DOHH2 (cell line): Measurements from ENCODE around the gene GLT1D1.

ENCODE experiments used
- H3F3A ChIP-seq: fragments of 200-600 bp; sonication (generic), shearing (Covaris generic); 2 replicates; pipeline ENCODE4 v1.6.0; 2016; ENCODE audit warnings: antibody characterized with exemption, mild to moderate bottlenecking; ENCODE audit not compliant: control insufficient read depth, insufficient read depth
- H3K27ac ChIP-seq: fragments of 200-600 bp; sonication (generic); 2 replicates; pipeline ENCODE4 v1.5.1; 2014; ENCODE audit warnings: low read depth, mild to moderate bottlenecking, low read length, moderate library complexity
- H3K27me3 ChIP-seq: fragments of 200-600 bp; sonication (generic); 2 replicates; pipeline ENCODE4 v1.6.1; 2014; ENCODE audit warnings: mild to moderate bottlenecking, low read length, mixed read lengths; ENCODE audit not compliant: control insufficient read depth
- H3K36me3 ChIP-seq: fragments of 200-600 bp; sonication (generic); 2 replicates; pipeline ENCODE4 v1.6.1; 2014; ENCODE audit warnings: mild to moderate bottlenecking, low read length, moderate library complexity, mixed read lengths; ENCODE audit not compliant: control insufficient read depth
- H3K4me1 ChIP-seq: fragments of 200-600 bp; sonication (generic); 2 replicates; pipeline ENCODE4 v1.6.1; 2014; ENCODE audit warnings: mild to moderate bottlenecking, low read length, mixed read lengths; ENCODE audit not compliant: control insufficient read depth
- H3K4me2 ChIP-seq: fragments of 200-600 bp; sonication (generic); 2 replicates; pipeline ENCODE4 v1.6.0; 2014; ENCODE audit warnings: mild to moderate bottlenecking, low read length, moderate library complexity
- H3K4me3 ChIP-seq: fragments of 200-600 bp; sonication (generic); 2 replicates; pipeline ENCODE4 v1.5.1; 2014; ENCODE audit warnings: mild to moderate bottlenecking, low read length, mixed read lengths
- H3K79me2 ChIP-seq: fragments of 200-600 bp; sonication (generic); 2 replicates; pipeline ENCODE4 v1.6.1; 2014; ENCODE audit warnings: mild to moderate bottlenecking, low read length, mixed read lengths; ENCODE audit not compliant: control insufficient read depth
- H3K9me2 ChIP-seq: fragments of 200-600 bp; sonication (generic); replicated peaks from 2 replicates; pipeline ENCODE4 v1.6.1; 2014; ENCODE audit warnings: mild to moderate bottlenecking, low read length, mixed read lengths; ENCODE audit not compliant: control insufficient read depth
- H3K9me3 ChIP-seq: fragments of 200-600 bp; sonication (generic); 2 replicates; pipeline ENCODE4 v1.6.1; 2014; ENCODE audit warnings: antibody characterized with exemption, low read length, mixed read lengths; ENCODE audit not compliant: control insufficient read depth, insufficient read depth
- H4K20me1 ChIP-seq: fragments of 200-600 bp; sonication (generic); 2 replicates; pipeline ENCODE4 v1.6.0; 2014; ENCODE audit warnings: low read depth, mild to moderate bottlenecking, antibody characterized with exemption, low read length, moderate library complexity; ENCODE audit not compliant: control insufficient read depth, insufficient read depth
- EZH2phosphoT487 ChIP-seq: fragments of 200-600 bp; sonication (generic); IDR thresholded peaks from 2 replicates; pipeline ENCODE4 v1.6.1; 2017; ENCODE audit warnings: borderline replicate concordance, mild to moderate bottlenecking, antibody characterized with exemption, low read length, moderate library complexity, mixed read lengths
- TF ChIP-seq, protein P1 (sequence below): fragments of 200-600 bp; sonication (generic); IDR thresholded peaks from one replicate; pipeline ENCODE4 v1.5.1; 2014; ENCODE audit warnings: antibody characterized with exemption, mild to moderate bottlenecking, low read depth, low read length; ENCODE audit not compliant: poor library complexity, severe bottlenecking

The GLT1D1 gene

DNA sequence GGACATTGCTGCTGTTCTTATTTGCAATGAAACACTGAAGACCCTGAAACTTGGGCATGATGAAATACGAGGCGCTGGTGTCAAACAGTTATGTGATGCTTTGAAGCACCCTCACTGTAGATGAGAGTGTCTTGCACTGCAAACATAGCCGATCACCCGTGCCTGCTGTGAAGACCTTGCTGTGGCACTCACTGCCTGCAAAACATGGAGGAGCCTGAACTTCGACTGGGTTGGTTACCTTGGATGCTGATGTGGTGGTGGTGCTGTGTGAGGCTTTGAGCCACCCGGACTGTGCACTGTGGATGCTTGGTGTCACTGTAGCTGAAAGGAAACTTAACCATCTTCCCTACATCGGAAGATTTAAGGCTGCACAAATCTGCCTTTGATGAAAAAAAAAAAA, 162.9 kb downstream of the GLT1D1 start:
- Histone ChIP-seq H3K36me3 (no peaks in the 10 kb centered on the region), H3K9me3 (no peaks in the 10 kb centered on the region), H3K9me2 (no peaks in the 10 kb centered on the region), H3K27ac (no peak overlapping the region), H3K27me3 (no peaks in the 10 kb centered on the region), H3K4me1 (no peaks in the 10 kb centered on the region), H4K20me1 (no peaks in the 10 kb centered on the region), H3K4me2 (no peak overlapping the region), H3F3A (no peaks in the 10 kb centered on the region), H3K79me2 (no peaks in the 10 kb centered on the region), H3K4me3 (no peak overlapping the region)
- TF ChIP-seq EZH2phosphoT487: no peak
- TF ChIP-seq, protein P1, sequence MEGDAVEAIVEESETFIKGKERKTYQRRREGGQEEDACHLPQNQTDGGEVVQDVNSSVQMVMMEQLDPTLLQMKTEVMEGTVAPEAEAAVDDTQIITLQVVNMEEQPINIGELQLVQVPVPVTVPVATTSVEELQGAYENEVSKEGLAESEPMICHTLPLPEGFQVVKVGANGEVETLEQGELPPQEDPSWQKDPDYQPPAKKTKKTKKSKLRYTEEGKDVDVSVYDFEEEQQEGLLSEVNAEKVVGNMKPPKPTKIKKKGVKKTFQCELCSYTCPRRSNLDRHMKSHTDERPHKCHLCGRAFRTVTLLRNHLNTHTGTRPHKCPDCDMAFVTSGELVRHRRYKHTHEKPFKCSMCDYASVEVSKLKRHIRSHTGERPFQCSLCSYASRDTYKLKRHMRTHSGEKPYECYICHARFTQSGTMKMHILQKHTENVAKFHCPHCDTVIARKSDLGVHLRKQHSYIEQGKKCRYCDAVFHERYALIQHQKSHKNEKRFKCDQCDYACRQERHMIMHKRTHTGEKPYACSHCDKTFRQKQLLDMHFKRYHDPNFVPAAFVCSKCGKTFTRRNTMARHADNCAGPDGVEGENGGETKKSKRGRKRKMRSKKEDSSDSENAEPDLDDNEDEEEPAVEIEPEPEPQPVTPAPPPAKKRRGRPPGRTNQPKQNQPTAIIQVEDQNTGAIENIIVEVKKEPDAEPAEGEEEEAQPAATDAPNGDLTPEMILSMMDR: no peak

DNA sequence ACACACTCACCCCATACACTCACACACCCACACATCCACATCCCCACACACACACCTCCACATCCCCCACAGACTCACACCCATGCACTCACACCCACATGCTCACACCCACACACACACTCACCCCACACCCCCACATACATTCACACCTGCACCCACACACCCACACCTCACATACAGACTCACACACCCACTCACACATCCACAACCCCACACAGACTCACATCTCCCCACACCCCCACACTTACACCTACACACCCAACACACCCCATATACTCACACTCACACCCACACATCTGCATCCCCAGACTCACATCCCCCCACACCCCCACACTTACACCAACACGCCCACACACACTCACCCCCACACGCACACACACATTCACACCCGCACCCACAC, 171.8 kb downstream of the GLT1D1 start:
- Histone ChIP-seq H3K27me3 (no peaks in the 10 kb centered on the region), H3K4me3 (no peak overlapping the region), H3K36me3 (no peaks in the 10 kb centered on the region), H3F3A (no peaks in the 10 kb centered on the region), H4K20me1 (no peaks in the 10 kb centered on the region), H3K4me1 (no peaks in the 10 kb centered on the region), H3K4me2 (no peak overlapping the region), H3K9me3 (no peaks in the 10 kb centered on the region), H3K9me2 (no peaks in the 10 kb centered on the region), H3K27ac (no peak overlapping the region), H3K79me2 (no peaks in the 10 kb centered on the region)
- TF ChIP-seq, protein P1: no peak
- TF ChIP-seq EZH2phosphoT487: no peak

DNA sequence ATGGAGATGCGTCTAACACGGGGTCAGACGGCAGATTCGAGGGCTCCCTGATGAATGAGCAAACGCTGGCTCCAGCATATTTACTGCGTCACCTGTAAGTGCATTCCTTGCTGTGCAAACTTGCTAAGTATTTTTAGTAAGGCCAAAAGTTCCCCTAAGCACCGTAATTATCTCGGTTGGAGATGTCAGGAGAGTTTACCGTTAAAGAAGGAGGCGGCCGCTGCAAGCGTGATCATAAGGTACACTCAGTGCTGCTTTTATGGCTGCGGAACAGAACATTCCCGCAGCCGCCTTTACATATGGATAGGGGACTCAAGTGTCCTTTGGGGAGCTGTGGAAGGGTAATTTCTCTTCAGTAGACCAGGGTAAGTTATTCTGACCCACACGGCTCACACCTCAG, 175.6 kb downstream of the GLT1D1 start:
- no peaks in the 10 kb centered on the region for H3K79me2 ChIP-seq
- no peak for TF ChIP-seq EZH2phosphoT487
- TF ChIP-seq, protein P1: no peak
- no peaks in the 10 kb centered on the region for H3K9me2 ChIP-seq
- H3K9me3 ChIP-seq: no peaks in the 10 kb centered on the region
- no peak overlapping the region for H3K4me2 ChIP-seq
- H3K4me3 ChIP-seq: no peak overlapping the region
- no peaks in the 10 kb centered on the region for H4K20me1 ChIP-seq
- H3K4me1 ChIP-seq: no peaks in the 10 kb centered on the region
- H3K36me3 ChIP-seq: no peaks in the 10 kb centered on the region
- no peaks in the 10 kb centered on the region for H3K27me3 ChIP-seq
- H3K27ac ChIP-seq: no peak overlapping the region
- H3F3A ChIP-seq: no peaks in the 10 kb centered on the region
